ENCODE results near the gene SPPL3. TPM values are rescaled to one million over a fixed set of nuclear protein-coding genes. Genes with fewer than 3 reads are reported as not detected.

The SPPL3 gene
- polyA plus RNA-seq, 1 of the 3 experiments (the other 2 are of a cell fraction), result 18.8 TPM

- no peaks in the 10 kb centered on the region for H3K27me3 ChIP-seq (ENCODE audit: insufficient read depth)
- 51% methylated on average over 2 of the region's 2 CpGs for WGBS (ENCODE audit: low lambda C conversion rate)
- CTCF ChIA-PET, result interaction anchor here (0.6 to 1.5 kb wide), 3 partner anchors 25 to 267 kb away, joined by 3 to 4 read pairs (median 4); no protein-coding TSS in a partner anchor
- H3K9me3 ChIP-seq, result no peaks in the 10 kb centered on the region
- H3K9ac ChIP-seq, result no peak overlapping the region
- H3K36me3 ChIP-seq (replicated peaks in 1 of 2; ENCODE audit: control insufficient read depth in 1 of 2, insufficient read depth in 2 of 2, low read length in 1 of 2), result no peaks in the 10 kb centered on the region
- TF ChIP-seq, protein P1, sequence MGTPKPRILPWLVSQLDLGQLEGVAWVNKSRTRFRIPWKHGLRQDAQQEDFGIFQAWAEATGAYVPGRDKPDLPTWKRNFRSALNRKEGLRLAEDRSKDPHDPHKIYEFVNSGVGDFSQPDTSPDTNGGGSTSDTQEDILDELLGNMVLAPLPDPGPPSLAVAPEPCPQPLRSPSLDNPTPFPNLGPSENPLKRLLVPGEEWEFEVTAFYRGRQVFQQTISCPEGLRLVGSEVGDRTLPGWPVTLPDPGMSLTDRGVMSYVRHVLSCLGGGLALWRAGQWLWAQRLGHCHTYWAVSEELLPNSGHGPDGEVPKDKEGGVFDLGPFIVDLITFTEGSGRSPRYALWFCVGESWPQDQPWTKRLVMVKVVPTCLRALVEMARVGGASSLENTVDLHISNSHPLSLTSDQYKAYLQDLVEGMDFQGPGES (IDR thresholded peaks at IDR 0.05; ENCODE audit: low read depth, low read length), result no peak
- peak; percentile 60 for TF ChIP-seq PBX3 (IDR thresholded peaks at IDR 0.05)
- peak; percentile 33; the same call in 1 of the 2 replicates for TF ChIP-seq TCF12 (IDR thresholded peaks at IDR 0.05)
- TF ChIP-seq RFX5 (IDR thresholded peaks at IDR 0.05; ENCODE audit: low read length), result no peak
- TF ChIP-seq JUND (IDR thresholded peaks at IDR 0.05), result peak; percentile 25; the same call in 1 of the 2 replicates
- peaks cover 35% of the 10 kb centered on the region; the same call in 1 of the 2 replicates for H3K79me2 ChIP-seq (ENCODE audit: insufficient read depth)
- peak overlapping the region in 1 of 2 experiments; percentile 4; a peak in 1 of 4 replicates for H3K27ac ChIP-seq (ENCODE audit: low read depth in 2 of 2, low read length in 1 of 2)
- peaks cover 0 to 8% of the 10 kb centered on the region in 2 experiments; a peak in 2 of 4 replicates for H3K4me1 ChIP-seq (ENCODE audit: control insufficient read depth in 1 of 2, insufficient read depth in 2 of 2, low read depth in 1 of 2, low read length in 1 of 2)
- no peak for DNase-seq
- H3K4me2 ChIP-seq, result no peak overlapping the region
- no peaks in the 10 kb centered on the region for H3F3A ChIP-seq (replicated peaks; ENCODE audit: insufficient read depth)
- H3K9me2 ChIP-seq, result no peaks in the 10 kb centered on the region
- POLR2A ChIA-PET, result no interaction called here
- H4K20me1 ChIP-seq (ENCODE audit: insufficient read depth), result peaks cover 66% of the 10 kb centered on the region
- no peak overlapping the region for H3K4me3 ChIP-seq (ENCODE audit: low read depth in 2 of 2, low read length in 1 of 2)
- H2AFZ ChIP-seq (ENCODE audit: low read depth), result no peak overlapping the region
These were observed 54.4 kb downstream of the SPPL3 start for GRCh38 chr12:120849765-120850164.

- CTCF ChIA-PET, result interaction anchor here (1.8 kb wide), 1 partner anchor 9 kb away, joined by 5 read pairs; no protein-coding TSS in a partner anchor
- WGBS (ENCODE audit: low lambda C conversion rate), result 94% methylated on average over 3 of the region's 3 CpGs
- Histone ChIP-seq H3K4me2 (no peak overlapping the region), H3F3A (replicated peaks; ENCODE audit: insufficient read depth) (no peaks in the 10 kb centered on the region), H4K20me1 (ENCODE audit: insufficient read depth) (peaks cover 67% of the 10 kb centered on the region), H3K79me2 (ENCODE audit: insufficient read depth) (peaks cover 33% of the 10 kb centered on the region; the same call in 1 of the 2 replicates), H3K27ac (ENCODE audit: low read depth in 2 of 2, low read length in 1 of 2) (no peak overlapping the region), H2AFZ (ENCODE audit: low read depth) (no peak overlapping the region), H3K9ac (no peak overlapping the region), H3K4me3 (ENCODE audit: low read depth in 2 of 2, low read length in 1 of 2) (no peak overlapping the region), H3K4me1 (ENCODE audit: control insufficient read depth in 1 of 2, insufficient read depth in 2 of 2, low read depth in 1 of 2, low read length in 1 of 2) (peaks cover 0 to 14% of the 10 kb centered on the region in 2 experiments; a peak in 2 of 4 replicates), H3K36me3 (replicated peaks in 1 of 2; ENCODE audit: control insufficient read depth in 1 of 2, insufficient read depth in 2 of 2, low read length in 1 of 2) (no peaks in the 10 kb centered on the region), H3K27me3 (ENCODE audit: insufficient read depth) (no peaks in the 10 kb centered on the region), H3K9me2 (no peaks in the 10 kb centered on the region), H3K9me3 (no peaks in the 10 kb centered on the region)
- TF ChIP-seq, protein P1 (IDR thresholded peaks at IDR 0.05; ENCODE audit: low read depth, low read length), result no peak
- no peak for TF ChIP-seq ELF1 (IDR thresholded peaks at IDR 0.05)
- no peak for TF ChIP-seq NRF1 (IDR thresholded peaks at IDR 0.05; ENCODE audit: low read depth, low read length)
- TF ChIP-seq RAD21 (IDR thresholded peaks at IDR 0.05; ENCODE audit: low read length), result no peak
- no peak for TF ChIP-seq FOSL2 (IDR thresholded peaks at IDR 0.05; ENCODE audit: borderline replicate concordance, low read depth)
- no peak for TF ChIP-seq USF2 (IDR thresholded peaks at IDR 0.05; ENCODE audit: borderline replicate concordance, low read depth, low read length)
- no peak for TF ChIP-seq RXRA (IDR thresholded peaks at IDR 0.05; ENCODE audit: borderline replicate concordance, low read depth)
- TF ChIP-seq YY1 (IDR thresholded peaks at IDR 0.05; ENCODE audit: low read depth), result no peak
- TF ChIP-seq TAF1 (IDR thresholded peaks at IDR 0.05; ENCODE audit: borderline replicate concordance, low read depth, low read length), result no peak
- DNase-seq, result no peak
- POLR2A ChIA-PET, result no interaction called here
These were observed 56.3 kb downstream of the SPPL3 start for GRCh38 chr12:120847814-120848213.
